Activated CD8-positive, alpha-beta T cell treated with anti-CD3 and anti-CD28 coated beads for 36 hours (primary cell): ENCODE measurements around the gene SLC35C1. TPM values are rescaled to one million over a fixed set of nuclear protein-coding genes. Genes with fewer than 3 reads are reported as not detected.

ENCODE experiments used
- ATAC-seq: fragments of 200-7000 bp; cut with Tn5 transposase; one replicate; pipeline ENCODE4 v1.10.0; 2021; ENCODE audit warnings: mild to moderate bottlenecking, moderate library complexity
- CTCF ChIA-PET: fragments of 350-600 bp; sonication (Branson Sonifier 250); formaldehyde crosslinking; loops from one replicate; lab custom pipeline; 2021; ENCODE audit warnings: antibody characterized with exemption; lab: Charles Lee
- POLR2A ChIA-PET: fragments of 350-600 bp; sonication (Branson Sonifier 250); formaldehyde crosslinking; loops from one replicate; lab custom pipeline; 2021; ENCODE audit warnings: antibody characterized with exemption; lab: Charles Lee
- DNase-seq: peaks from one replicate; pipeline ENCODE4 v3.0.0-alpha.2; 2020
- H3K27ac Mint-ChIP-seq: one replicate; pipeline ENCODE4 v1.8.0; 2021; ENCODE audit warnings: mild to moderate bottlenecking, mixed read lengths
- H3K27me3 Mint-ChIP-seq: one replicate; pipeline ENCODE4 v1.8.0; 2021; ENCODE audit warnings: mixed read lengths
- H3K36me3 Mint-ChIP-seq: one replicate; pipeline ENCODE4 v1.8.0; 2021; ENCODE audit warnings: low read depth, mixed read lengths
- H3K4me1 Mint-ChIP-seq: one replicate; pipeline ENCODE4 v1.8.0; 2021; ENCODE audit warnings: low read depth, mixed read lengths
- H3K4me3 Mint-ChIP-seq: one replicate; pipeline ENCODE4 v1.8.0; 2021; ENCODE audit warnings: mild to moderate bottlenecking, moderate library complexity, mixed read lengths
- H3K9me3 Mint-ChIP-seq: one replicate; pipeline ENCODE4 v1.8.0; 2021; ENCODE audit warnings: mixed read lengths
- CTCF ChIP-seq: fragments of 200-600 bp; IDR thresholded peaks from one replicate; pipeline ENCODE4 v1.8.0; 2022; ENCODE audit warnings: antibody characterized with exemption, mild to moderate bottlenecking
- intact Hi-C: fragments of 100-400 bp; cut with micrococcal nuclease; formaldehyde crosslinking; loops from one replicate; pipeline ENCODE4 v1.10.0; 2022
- total RNA-seq, 2 experiments: library from RNA; stranded (reverse); gene quantifications; one replicate each; pipeline ENCODE4 v1.2.3, GENCODE V29; 2021

Gene SLC35C1
- total RNA-seq, 2 experiments from 2014 or later: 9.3 to 9.4 TPM

GRCh38 chr11:45852712-45853101, 47.8 kb downstream of the SLC35C1 start:
- no peak overlapping the region for H3K27ac Mint-ChIP-seq
- ATAC-seq (no peak), DNase-seq (no peak)
- H3K9me3 Mint-ChIP-seq: no peaks in the 10 kb centered on the region
- CTCF ChIA-PET: interaction anchor here (1.0 to 1.5 kb wide), 2 partner anchors 9 kb away, joined by 3 read pairs; no protein-coding TSS in a partner anchor
- intact Hi-C loops: no loop called here
- H3K4me3 Mint-ChIP-seq: no peak overlapping the region
- peaks cover 42% of the 10 kb centered on the region for H3K4me1 Mint-ChIP-seq
- POLR2A ChIA-PET: no interaction called here
- TF ChIP-seq CTCF: no peak
- H3K27me3 Mint-ChIP-seq: no peaks in the 10 kb centered on the region
- peaks cover 4% of the 10 kb centered on the region for H3K36me3 Mint-ChIP-seq

- Mint-ChIP-seq H3K9me3 (no peaks in the 10 kb centered on the region), H3K4me3 (no peak overlapping the region), H3K27me3 (no peaks in the 10 kb centered on the region), H3K36me3 (peaks cover 4% of the 10 kb centered on the region), H3K27ac (no peak overlapping the region), H3K4me1 (peaks cover 38% of the 10 kb centered on the region)
- intact Hi-C loops: no loop called here
- POLR2A ChIA-PET: interaction anchor here (0.6 kb wide), 1 partner anchor 20 kb away, joined by 3 read pairs; no protein-coding TSS in a partner anchor
- no peak for TF ChIP-seq CTCF
- DNase-seq (no peak), ATAC-seq (no peak)
- CTCF ChIA-PET: interaction anchor here (1.0 kb wide), 1 partner anchor 10 kb away, joined by 3 read pairs; no protein-coding TSS in a partner anchor
Observed at GRCh38 chr11:45853332-45854219, 48.6 kb downstream of the SLC35C1 start.

- POLR2A ChIA-PET: interaction anchor here (0.7 kb wide), 1 partner anchor 15 kb away, joined by 3 read pairs; no protein-coding TSS in a partner anchor
- H3K4me1 Mint-ChIP-seq: peaks cover 24% of the 10 kb centered on the region
- DNase-seq (no peak), ATAC-seq (no peak)
- CTCF ChIA-PET: interaction anchor here (1.4 to 1.8 kb wide), 2 partner anchors 10 to 12 kb away, joined by 4 to 7 read pairs; no protein-coding TSS in a partner anchor
- H3K9me3 Mint-ChIP-seq: no peaks in the 10 kb centered on the region
- no peak overlapping the region for H3K4me3 Mint-ChIP-seq
- no peaks in the 10 kb centered on the region for H3K27me3 Mint-ChIP-seq
- H3K36me3 Mint-ChIP-seq: peaks cover 12% of the 10 kb centered on the region
- intact Hi-C loops: no loop called here
- TF ChIP-seq CTCF: no peak
- no peak overlapping the region for H3K27ac Mint-ChIP-seq
Observed at GRCh38 chr11:45855308-45855707, 50.4 kb downstream of the SLC35C1 start.

GRCh38 chr11:45856044-45856468, 51.1 kb downstream of the SLC35C1 start:
- DNase-seq (no peak), ATAC-seq (no peak)
- ChIA-PET CTCF (interaction anchor here (1.1 to 3.2 kb wide), 3 partner anchors 9 to 16 kb away, joined by 3 to 10 read pairs (median 4); no protein-coding TSS in a partner anchor), POLR2A (no interaction called here)
- intact Hi-C loops: no loop called here
- peaks cover 16% of the 10 kb centered on the region for H3K36me3 Mint-ChIP-seq
- H3K27me3 Mint-ChIP-seq: no peaks in the 10 kb centered on the region
- H3K27ac Mint-ChIP-seq: no peak overlapping the region
- no peak for TF ChIP-seq CTCF
- H3K4me1 Mint-ChIP-seq: peaks cover 16% of the 10 kb centered on the region
- no peak overlapping the region for H3K4me3 Mint-ChIP-seq
- H3K9me3 Mint-ChIP-seq: no peaks in the 10 kb centered on the region
